HUES6 (cell line): ENCODE data around the gene WFIKKN1.

Experiments used
- H3K27ac ChIP-seq: 2 replicates; pipeline ENCODE4 v1.7.0; 2013; ENCODE audit warnings: low read depth, mild to moderate bottlenecking, low read length, inconsistent platforms
- H3K27me3 ChIP-seq: 2 replicates; pipeline ENCODE4 v1.6.1; 2013; ENCODE audit warnings: low read length; ENCODE audit not compliant: control insufficient read depth, insufficient read depth
- H3K36me3 ChIP-seq: 2 replicates; pipeline ENCODE4 v1.6.1; 2013; ENCODE audit warnings: low read length; ENCODE audit not compliant: control insufficient read depth, insufficient read depth
- H3K4me1 ChIP-seq: 2 replicates; pipeline ENCODE4 v1.6.1; 2013; ENCODE audit warnings: low read length; ENCODE audit not compliant: control insufficient read depth, insufficient read depth
- H3K4me3 ChIP-seq: 2 replicates; pipeline ENCODE4 v1.5.1; 2013; ENCODE audit warnings: low read depth, low read length
- H3K9ac ChIP-seq: one replicate; pipeline ENCODE4 v1.6.1; 2013; ENCODE audit warnings: mild to moderate bottlenecking, low read length
- H3K9me3 ChIP-seq: 2 replicates; pipeline ENCODE4 v1.6.1; 2013; ENCODE audit warnings: low read depth, low read length; ENCODE audit not compliant: control insufficient read depth, insufficient read depth

Gene WFIKKN1

DNA sequence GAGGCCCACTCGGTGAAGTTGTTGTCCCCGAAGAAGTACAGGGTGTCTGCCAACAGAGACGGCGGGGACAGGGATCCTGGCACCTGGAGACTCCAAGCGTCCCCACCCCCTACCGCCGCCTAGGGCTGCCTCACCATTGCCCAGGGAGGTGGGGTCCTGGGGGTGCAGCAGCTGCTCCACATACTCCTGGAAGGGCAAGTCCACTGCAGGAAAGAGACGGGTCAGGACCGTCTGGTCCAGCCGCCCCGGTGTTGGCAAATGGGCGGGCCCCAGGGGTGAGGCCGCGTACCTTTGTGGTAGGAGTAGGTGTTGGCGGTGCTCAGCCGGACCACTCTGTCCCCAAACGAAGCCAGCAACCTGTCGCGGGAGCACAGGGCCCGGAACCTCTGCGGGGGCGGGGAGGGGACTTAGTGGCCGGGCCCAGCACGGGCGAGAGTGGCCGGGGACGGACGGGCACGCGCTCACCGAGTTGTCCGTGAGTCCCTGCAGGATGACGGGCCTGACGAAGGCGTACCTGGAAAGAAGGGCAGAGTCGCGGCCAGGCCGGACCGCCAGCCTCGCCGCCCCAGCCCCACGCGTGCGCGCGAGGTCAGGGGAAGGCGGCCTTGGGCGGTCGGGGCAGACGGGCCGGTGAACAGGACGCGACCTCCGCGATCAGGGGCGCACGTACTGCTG is 52.7 kb downstream of the WFIKKN1 start:
- Histone ChIP-seq H3K9me3 (no peaks in the 10 kb centered on the region), H3K9ac (peak overlapping the region; percentile 91), H3K4me1 (peaks cover 21% of the 10 kb centered on the region), H3K27ac (peak overlapping the region; percentile 70; the same call in 1 of the 2 replicates), H3K4me3 (peak overlapping the region; percentile 98), H3K27me3 (no peaks in the 10 kb centered on the region), H3K36me3 (peaks cover 42% of the 10 kb centered on the region)
